Measurements from ENCODE around the gene PON3. TPM values are rescaled to one million over a fixed set of nuclear protein-coding genes. Genes with fewer than 3 reads are reported as not detected.

The PON3 gene
- total RNA-seq, 1 experiment from 2014 or later: not detected

- H2BK12ac ChIP-seq (ENCODE audit: insufficient read length, low read depth, low read length): no peak overlapping the region
- no peaks in the 10 kb centered on the region; a peak in 1 of 5 replicates for H3K9me3 Mint-ChIP-seq
- H3K36me3 Mint-ChIP-seq (ENCODE audit: insufficient read depth in 1 of 3, low read depth in 3 of 3): no peaks in the 10 kb centered on the region
- H3K18ac ChIP-seq (ENCODE audit: insufficient read length, low read depth, low read length): no peak overlapping the region
- H4K20me1 ChIP-seq (ENCODE audit: control insufficient read depth, insufficient read depth, insufficient read length): no peaks in the 10 kb centered on the region
- no peak overlapping the region for H2BK120ac ChIP-seq (ENCODE audit: low read depth, low read length, poor library complexity, severe bottlenecking)
- WGBS (ENCODE audit: extremely low coverage, insufficient read length, low lambda C conversion rate): no CpG with 5 or more reads among the region's 2 CpGs
- no peak overlapping the region for H4K5ac ChIP-seq (ENCODE audit: insufficient read length, low read depth, low read length)
- no peak overlapping the region for H3T11ph ChIP-seq (ENCODE audit: low read length)
- no peak overlapping the region for H4K91ac ChIP-seq (ENCODE audit: insufficient read length, low read depth, low read length)
- no peak overlapping the region for H2AK5ac ChIP-seq (ENCODE audit: insufficient read length, low read length)
- H3K9ac ChIP-seq (ENCODE audit: extremely low read depth, insufficient read length, low read length): no peak overlapping the region
- H3K27ac Mint-ChIP-seq: no peak overlapping the region
- H3K56ac ChIP-seq (ENCODE audit: insufficient read length, low read depth, low read length): no peak overlapping the region
- H3K4me1 Mint-ChIP-seq: peaks cover 3 to 6% of the 10 kb centered on the region in 2 experiments; a peak in 1 of 4 replicates
- H3K27me3 ChIP-seq (ENCODE audit: insufficient read depth, low read length): no peaks in the 10 kb centered on the region
- no peaks in the 10 kb centered on the region for H3K79me1 ChIP-seq (ENCODE audit: insufficient read depth, low read depth, low read length, poor library complexity, severe bottlenecking)
- H2BK15ac ChIP-seq (ENCODE audit: low read depth, low read length): no peak overlapping the region
- H3K23me2 ChIP-seq (ENCODE audit: insufficient read length, low read depth, low read length, poor library complexity, severe bottlenecking): no peaks in the 10 kb centered on the region
- no peak overlapping the region for H3K27ac ChIP-seq (ENCODE audit: insufficient read length, low read depth, low read length)
- no peaks in the 10 kb centered on the region; the same call in 1 of the 2 replicates for H3K27me3 Mint-ChIP-seq (ENCODE audit: low read depth)
- no peak overlapping the region for H2BK20ac ChIP-seq (ENCODE audit: low read depth, low read length, poor library complexity, severe bottlenecking)
- no peak for DNase-seq
- TF ChIP-seq CTCF (conservative IDR thresholded peaks at IDR 0.05): no peak
- no peaks in the 10 kb centered on the region for H3K4me1 ChIP-seq (ENCODE audit: insufficient read depth, low read length)
- H3K4me3 Mint-ChIP-seq: no peak overlapping the region
- no peak overlapping the region for H3K23ac ChIP-seq (ENCODE audit: insufficient read length, low read depth, low read length)
- no peak overlapping the region for H3K4ac ChIP-seq (ENCODE audit: low read depth, low read length)
- no peak overlapping the region for H2BK5ac ChIP-seq (ENCODE audit: insufficient read length, low read length)
- H4K8ac ChIP-seq (replicated peaks; ENCODE audit: insufficient read length, low read depth, low read length): no peak overlapping the region
- H2AFZ ChIP-seq (ENCODE audit: low read length): no peak overlapping the region
- H3K4me2 ChIP-seq (ENCODE audit: insufficient read depth, insufficient read length, low read length): no peak overlapping the region
- H3K14ac ChIP-seq (ENCODE audit: insufficient read depth, low read length): no peak overlapping the region
- no peaks in the 10 kb centered on the region for H3K79me2 ChIP-seq (ENCODE audit: insufficient read depth, low read length)
- H3K9me3 ChIP-seq (ENCODE audit: control insufficient read depth, low read depth, low read length): no peaks in the 10 kb centered on the region
These were observed 86.2 kb downstream of the PON3 start for GRCh38 chr7:95309951-95310350.

Other genes with a start within 250 kb of the PON3 start
- gene PON1, start 71.8 kb downstream of the PON3 start, total RNA-seq (2021): 0.15 and 0.90 TPM in 2 replicates
- 23.8 and 26.7 TPM in 2 replicates for gene PON2, start 38.7 kb upstream of the PON3 start, total RNA-seq (2021)
- not detected in 2 replicates for gene ASB4, start 89.6 kb upstream of the PON3 start, total RNA-seq (2021)
- gene PDK4, start 200.1 kb upstream of the PON3 start, total RNA-seq (2021): not detected in 2 replicates